ENCODE results near the gene SPATA18. TPM values are rescaled to one million over a fixed set of nuclear protein-coding genes. Genes with fewer than 3 reads are reported as not detected.

Gene SPATA18
- total RNA-seq, 6 experiments from 2014 or later: 6.9 to 12.9 (median 12.0) TPM

DNA sequence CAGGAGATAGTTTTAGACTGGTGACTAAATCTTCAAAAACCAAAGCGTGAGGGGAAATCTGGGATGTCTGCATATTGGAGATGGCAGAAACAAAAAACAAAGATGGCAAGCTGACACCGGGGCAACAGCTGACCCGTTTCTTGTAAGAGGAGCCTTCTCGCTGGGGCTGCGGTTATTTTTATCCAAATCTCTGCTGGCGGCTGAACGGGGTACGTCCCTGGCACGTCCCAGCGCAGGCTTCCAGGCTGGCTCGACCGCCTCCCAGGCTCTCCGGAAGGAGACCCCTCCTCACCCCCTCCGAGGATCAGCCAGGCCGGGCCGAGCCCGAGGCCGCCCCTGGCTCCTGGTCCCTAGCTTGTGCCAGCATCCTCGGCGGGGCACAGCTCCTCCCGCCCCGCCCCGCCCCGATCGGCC, 13.4 kb upstream of the SPATA18 start:
- H3K27ac Mint-ChIP-seq: peak overlapping the region; percentile 80
- H3K9me3 Mint-ChIP-seq: no peaks in the 10 kb centered on the region
- DNase-seq: peak; percentile 14
- H3K4me1 Mint-ChIP-seq (ENCODE audit: low read depth): peaks cover 36% of the 10 kb centered on the region
- TF ChIP-seq, protein P1, sequence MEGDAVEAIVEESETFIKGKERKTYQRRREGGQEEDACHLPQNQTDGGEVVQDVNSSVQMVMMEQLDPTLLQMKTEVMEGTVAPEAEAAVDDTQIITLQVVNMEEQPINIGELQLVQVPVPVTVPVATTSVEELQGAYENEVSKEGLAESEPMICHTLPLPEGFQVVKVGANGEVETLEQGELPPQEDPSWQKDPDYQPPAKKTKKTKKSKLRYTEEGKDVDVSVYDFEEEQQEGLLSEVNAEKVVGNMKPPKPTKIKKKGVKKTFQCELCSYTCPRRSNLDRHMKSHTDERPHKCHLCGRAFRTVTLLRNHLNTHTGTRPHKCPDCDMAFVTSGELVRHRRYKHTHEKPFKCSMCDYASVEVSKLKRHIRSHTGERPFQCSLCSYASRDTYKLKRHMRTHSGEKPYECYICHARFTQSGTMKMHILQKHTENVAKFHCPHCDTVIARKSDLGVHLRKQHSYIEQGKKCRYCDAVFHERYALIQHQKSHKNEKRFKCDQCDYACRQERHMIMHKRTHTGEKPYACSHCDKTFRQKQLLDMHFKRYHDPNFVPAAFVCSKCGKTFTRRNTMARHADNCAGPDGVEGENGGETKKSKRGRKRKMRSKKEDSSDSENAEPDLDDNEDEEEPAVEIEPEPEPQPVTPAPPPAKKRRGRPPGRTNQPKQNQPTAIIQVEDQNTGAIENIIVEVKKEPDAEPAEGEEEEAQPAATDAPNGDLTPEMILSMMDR (IDR thresholded peaks at IDR 0.05): no peak
- H3K36me3 Mint-ChIP-seq (ENCODE audit: low read depth): peaks cover 16% of the 10 kb centered on the region
- peaks cover 10% of the 10 kb centered on the region for H3K27me3 Mint-ChIP-seq (ENCODE audit: insufficient read depth)
- peak overlapping the region; percentile 97 for H3K4me3 Mint-ChIP-seq

DNA sequence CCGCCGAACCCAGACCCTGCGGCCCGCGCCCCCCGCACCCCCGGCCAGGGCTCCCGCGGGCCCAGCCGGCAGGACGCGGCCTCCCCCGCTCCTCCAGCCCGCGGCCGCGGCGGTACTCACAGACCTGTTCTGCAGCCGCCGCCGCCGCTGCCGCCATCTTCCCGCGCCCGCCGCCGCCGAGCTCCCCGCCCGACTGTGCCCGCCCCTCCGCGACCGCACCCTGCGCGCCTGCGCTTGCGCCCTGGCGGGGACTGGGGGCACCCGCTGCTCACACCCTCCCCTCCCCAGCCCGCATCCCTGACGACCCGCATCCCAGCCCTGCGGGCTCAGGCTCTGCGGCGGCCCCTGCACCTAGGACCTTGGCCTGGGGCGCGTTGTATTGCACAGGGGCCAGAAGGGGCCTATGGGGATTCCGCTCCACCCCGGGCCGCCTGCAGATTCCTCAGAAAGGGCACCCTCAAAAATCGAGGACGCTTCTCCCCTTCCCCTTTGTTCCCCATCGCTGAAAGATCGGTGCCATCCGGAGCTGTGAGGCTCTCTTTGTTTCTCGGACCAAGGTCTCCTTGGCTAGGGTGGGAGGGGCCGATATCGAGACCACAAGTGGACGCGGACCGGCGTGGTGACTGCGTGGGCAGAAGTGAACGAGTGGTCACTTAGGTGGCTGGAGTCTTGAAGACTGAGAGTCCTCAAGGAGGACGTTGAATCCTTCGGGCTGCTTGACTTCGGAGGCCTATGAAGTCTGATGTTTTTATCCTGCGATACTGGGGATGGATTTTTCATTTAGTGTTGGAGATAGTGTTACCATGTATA, 12.8 kb upstream of the SPATA18 start, which contains the start of gene SGCB:
Gene SGCB, minus strand, starts transcription at position 197 of the 810 bp plus-strand sequence. Its CDS starts 40 bp downstream, at position 157.
- Mint-ChIP-seq H3K4me3 (peak within 1 kb of the TSS; percentile 97), H3K27me3 (ENCODE audit: insufficient read depth) (peaks cover 13% of the 10 kb centered on the region), H3K36me3 (ENCODE audit: low read depth) (peaks cover 16% of the 10 kb centered on the region), H3K27ac (peak within 1 kb of the TSS; percentile 80), H3K9me3 (no peaks in the 10 kb centered on the region), H3K4me1 (ENCODE audit: low read depth) (peaks cover 36% of the 10 kb centered on the region)
- DNase-seq: no peak
- TF ChIP-seq, protein P1 (IDR thresholded peaks at IDR 0.05): no peak

DNA sequence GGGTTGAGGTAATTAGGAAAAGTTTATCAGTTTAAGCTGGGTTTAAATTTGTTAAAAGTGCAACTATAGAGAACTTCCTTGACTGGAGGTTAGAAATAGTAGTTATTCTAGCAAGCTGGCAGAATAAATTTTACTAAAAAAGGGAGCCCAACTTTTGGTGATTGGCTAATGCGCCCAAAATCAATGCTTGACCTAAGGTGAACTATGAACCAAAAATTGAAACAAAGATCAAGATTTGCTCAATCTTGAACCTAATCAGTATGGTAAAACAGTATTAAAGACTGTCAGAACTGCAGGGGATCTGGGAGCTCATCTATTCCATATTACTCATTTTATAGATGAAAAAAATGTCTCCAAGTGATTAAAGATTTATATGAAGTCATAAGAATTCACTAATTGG, 6.1 kb upstream of the SPATA18 start:
- no peaks in the 10 kb centered on the region for H3K36me3 Mint-ChIP-seq (ENCODE audit: low read depth)
- no peak overlapping the region for H3K27ac Mint-ChIP-seq
- H3K27me3 Mint-ChIP-seq (ENCODE audit: insufficient read depth): peaks cover 13% of the 10 kb centered on the region
- no peaks in the 10 kb centered on the region for H3K4me1 Mint-ChIP-seq (ENCODE audit: low read depth)
- no peaks in the 10 kb centered on the region for H3K9me3 Mint-ChIP-seq
- H3K4me3 Mint-ChIP-seq: no peak overlapping the region
- TF ChIP-seq, protein P1 (IDR thresholded peaks at IDR 0.05): no peak
- no peak for DNase-seq

DNA sequence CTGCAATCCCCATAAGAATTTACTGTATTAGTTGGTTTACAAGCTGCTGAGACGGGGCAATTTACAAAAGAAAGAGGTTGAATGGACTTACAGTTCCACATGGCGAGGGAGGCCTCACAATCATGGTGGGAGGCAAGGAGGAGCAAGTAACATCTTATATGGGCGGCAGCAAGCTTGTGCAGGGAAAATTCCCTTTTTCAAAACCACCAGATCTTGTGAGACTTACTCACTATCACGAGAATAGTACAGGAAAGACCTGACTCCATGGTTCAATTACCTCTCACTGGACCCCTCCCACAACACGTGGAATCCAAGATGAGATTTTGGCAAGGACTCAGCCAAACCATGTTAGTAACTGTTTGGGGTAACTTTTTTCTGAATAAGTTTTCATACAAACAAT, 1.8 kb upstream of the SPATA18 start:
- H3K27ac Mint-ChIP-seq: no peak overlapping the region
- H3K9me3 Mint-ChIP-seq: no peaks in the 10 kb centered on the region
- TF ChIP-seq, protein P1 (IDR thresholded peaks at IDR 0.05): no peak
- no peaks in the 10 kb centered on the region for H3K36me3 Mint-ChIP-seq (ENCODE audit: low read depth)
- DNase-seq: no peak
- H3K27me3 Mint-ChIP-seq (ENCODE audit: insufficient read depth): peaks cover 8% of the 10 kb centered on the region
- H3K4me3 Mint-ChIP-seq: no peak overlapping the region
- H3K4me1 Mint-ChIP-seq (ENCODE audit: low read depth): peaks cover 8% of the 10 kb centered on the region; the same call in 1 of the 2 replicates

DNA sequence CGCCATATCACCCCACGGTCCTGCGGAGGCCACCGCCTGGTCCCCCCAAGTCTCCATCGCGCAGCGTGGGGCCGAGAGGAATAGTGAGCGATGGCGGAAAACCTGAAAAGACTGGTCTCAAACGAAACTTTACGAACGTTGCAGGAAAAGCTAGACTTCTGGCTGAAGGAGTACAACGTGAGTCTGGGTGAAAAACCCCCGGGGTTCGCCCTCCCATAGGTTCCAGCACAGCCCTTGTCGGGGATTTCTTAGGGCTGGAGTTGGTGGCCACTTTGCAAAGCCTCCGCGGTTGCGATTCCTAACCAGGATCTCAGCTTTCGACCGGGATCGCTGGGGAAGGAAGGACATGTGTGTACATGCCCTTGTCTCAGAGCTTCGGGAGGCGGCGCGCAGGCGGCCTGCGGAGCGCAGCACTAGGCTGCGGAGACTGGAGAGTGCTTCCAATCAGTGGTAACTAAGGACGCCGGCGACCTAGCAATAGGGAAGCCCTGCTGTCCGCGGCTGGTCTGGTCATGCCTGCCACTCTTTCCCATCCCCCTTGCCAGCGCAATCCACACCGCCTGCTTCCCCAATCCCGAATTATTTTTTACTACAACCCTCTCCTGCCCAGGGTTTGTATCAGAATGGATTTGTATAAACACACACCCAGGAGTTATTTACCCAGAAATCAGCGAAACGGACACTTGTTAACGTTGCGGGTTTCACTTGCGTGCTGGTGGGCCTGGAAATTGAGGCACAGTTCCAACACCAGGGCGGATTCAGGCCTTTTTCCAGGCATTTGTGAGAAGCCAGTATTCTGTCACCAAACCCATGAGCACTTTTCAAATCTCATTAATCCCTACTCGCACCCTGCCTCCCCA, 741 bp downstream of the SPATA18 start:
- no peaks in the 10 kb centered on the region for H3K9me3 Mint-ChIP-seq

More for the DNA sequence above, 741 bp downstream of the SPATA18 start:
- no peaks in the 10 kb centered on the region for H3K36me3 Mint-ChIP-seq (ENCODE audit: low read depth)
- peak overlapping the region; percentile 88 for H3K4me3 Mint-ChIP-seq
- peak; percentile 1 for DNase-seq
- peaks cover 8% of the 10 kb centered on the region; the same call in 1 of the 2 replicates for H3K4me1 Mint-ChIP-seq (ENCODE audit: low read depth)
- peak overlapping the region; percentile 83 for H3K27ac Mint-ChIP-seq
- TF ChIP-seq, protein P1 (IDR thresholded peaks at IDR 0.05): no peak
- peaks cover 10% of the 10 kb centered on the region for H3K27me3 Mint-ChIP-seq (ENCODE audit: insufficient read depth)

All from HFFc6 (cell line).